C4-2B (cell line): Measurements from ENCODE around the gene TSHR.

Experiments used
- ZFX ChIP-seq: fragments of 450-650 bp; IDR thresholded peaks from 2 replicates; pipeline ENCODE4 v1.6.1; 2017
- TF ChIP-seq, protein P1 (sequence below): fragments of 450-650 bp; conservative IDR thresholded peaks from 2 replicates; pipeline ENCODE4 v1.5.1; 2017; ENCODE audit warnings: mild to moderate bottlenecking

GRCh38 chr14:81006266-81006665 lies 50.8 kb downstream of the TSHR start:
- TF ChIP-seq, protein P1, sequence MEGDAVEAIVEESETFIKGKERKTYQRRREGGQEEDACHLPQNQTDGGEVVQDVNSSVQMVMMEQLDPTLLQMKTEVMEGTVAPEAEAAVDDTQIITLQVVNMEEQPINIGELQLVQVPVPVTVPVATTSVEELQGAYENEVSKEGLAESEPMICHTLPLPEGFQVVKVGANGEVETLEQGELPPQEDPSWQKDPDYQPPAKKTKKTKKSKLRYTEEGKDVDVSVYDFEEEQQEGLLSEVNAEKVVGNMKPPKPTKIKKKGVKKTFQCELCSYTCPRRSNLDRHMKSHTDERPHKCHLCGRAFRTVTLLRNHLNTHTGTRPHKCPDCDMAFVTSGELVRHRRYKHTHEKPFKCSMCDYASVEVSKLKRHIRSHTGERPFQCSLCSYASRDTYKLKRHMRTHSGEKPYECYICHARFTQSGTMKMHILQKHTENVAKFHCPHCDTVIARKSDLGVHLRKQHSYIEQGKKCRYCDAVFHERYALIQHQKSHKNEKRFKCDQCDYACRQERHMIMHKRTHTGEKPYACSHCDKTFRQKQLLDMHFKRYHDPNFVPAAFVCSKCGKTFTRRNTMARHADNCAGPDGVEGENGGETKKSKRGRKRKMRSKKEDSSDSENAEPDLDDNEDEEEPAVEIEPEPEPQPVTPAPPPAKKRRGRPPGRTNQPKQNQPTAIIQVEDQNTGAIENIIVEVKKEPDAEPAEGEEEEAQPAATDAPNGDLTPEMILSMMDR, result no peak
- no peak for TF ChIP-seq ZFX
